HepG2 (cell line): Measurements from ENCODE around the gene FBXW5. TPM values are rescaled to one million over a fixed set of nuclear protein-coding genes. Genes with fewer than 3 reads are reported as not detected.
A peak's percentile ranks its signal among the peaks of the same experiment; 100 is the strongest.

ENCODE experiments used
- ARID4A ChIP-seq: sonication (generic); formaldehyde crosslinking; IDR thresholded peaks from 2 replicates; pipeline ENCODE4 v1.5.0; 2020; ENCODE audit warnings: mild to moderate bottlenecking, missing genetic modification reagents, borderline replicate concordance
- CSRNP1 ChIP-seq: sonication (generic); formaldehyde crosslinking; IDR thresholded peaks from 2 replicates; pipeline ENCODE4 v1.8.1; 2023; ENCODE audit warnings: mild to moderate bottlenecking, missing genetic modification reagents
- DRAP1 ChIP-seq: IDR thresholded peaks from 2 replicates; pipeline ENCODE4 v1.6.1; 2016; ENCODE audit warnings: missing genetic modification reagents, missing compliant biosample characterization
- MTA1 ChIP-seq: sonication (generic); formaldehyde crosslinking; IDR thresholded peaks from 2 replicates; pipeline ENCODE4 v1.4.0; 2020; ENCODE audit warnings: missing genetic modification reagents, mild to moderate bottlenecking, borderline replicate concordance
- MXI1 ChIP-seq: IDR thresholded peaks from 3 replicates; pipeline ENCODE4 v1.6.1; 2012; ENCODE audit warnings: low read depth, low read length, inconsistent platforms, borderline replicate concordance
- PLRG1 ChIP-seq: fragments of 450-650 bp; conservative IDR thresholded peaks from 2 replicates; pipeline ENCODE4 v1.6.1; 2016
- RBM22 ChIP-seq: fragments of 200-400 bp; formaldehyde crosslinking; optimal IDR thresholded peaks from 2 replicates; pipeline ENCODE3; 2017; ENCODE audit warnings: mild to moderate bottlenecking, low read length, moderate library complexity
- RFXAP ChIP-seq: sonication (generic); formaldehyde crosslinking; IDR thresholded peaks from 2 replicates; pipeline ENCODE4 v1.4.0; 2020; ENCODE audit warnings: missing genetic modification reagents, borderline replicate concordance
- SALL1 ChIP-seq: sonication (generic); formaldehyde crosslinking; IDR thresholded peaks from 2 replicates; pipeline ENCODE4 v1.8.0; 2022; ENCODE audit warnings: mild to moderate bottlenecking, missing genetic modification reagents
- TOE1 ChIP-seq: sonication (generic); formaldehyde crosslinking; IDR thresholded peaks from 2 replicates; pipeline ENCODE4 v1.4.0; 2020; ENCODE audit warnings: mild to moderate bottlenecking, missing genetic modification reagents
- ZFX ChIP-seq: sonication (generic); formaldehyde crosslinking; IDR thresholded peaks from 2 replicates; pipeline ENCODE4 v1.4.0; 2020; ENCODE audit warnings: mild to moderate bottlenecking, low read depth, missing genetic modification reagents, moderate library complexity
- ZNF230 ChIP-seq: sonication (generic); formaldehyde crosslinking; IDR thresholded peaks from 2 replicates; pipeline ENCODE4 v1.4.0; 2020; ENCODE audit warnings: mild to moderate bottlenecking, missing genetic modification reagents
- ZNF274 ChIP-seq: sonication (generic); formaldehyde crosslinking; IDR thresholded peaks from 2 replicates; pipeline ENCODE4 v1.5.1; 2020; ENCODE audit warnings: mild to moderate bottlenecking, missing genetic modification reagents
- ZNF446 ChIP-seq: sonication (generic); formaldehyde crosslinking; IDR thresholded peaks from 2 replicates; pipeline ENCODE4 v1.5.0; 2020; ENCODE audit warnings: mild to moderate bottlenecking, missing genetic modification reagents
- polyA plus RNA-seq, 8 experiments: library from polyadenylated mRNA; depleted of rRNA in 3 of 8; stranded (reverse) in 7 of 8; unstranded in 1 of 8; fragments of >200 nt; fragmentation: Illumina TruSeq in 4 of 8; extraction: Trizol in 4 of 8; gene quantifications; 2 replicates each; pipeline versions ENCODE4 v1.2.1 to v1.2.3, GENCODE V29; 2011 to 2016; ENCODE audit warnings: low read depth in 4 of 8, missing spikeins in 1 of 8, mixed read lengths in 1 of 8; ENCODE audit not compliant: insufficient read depth in 1 of 8
- total RNA-seq, 5 experiments: library from RNA; depleted of rRNA; stranded (reverse); fragments of >200 nt; fragmentation: Illumina TruSeq; extraction: Trizol; gene quantifications; 2 replicates each; pipeline ENCODE4 v1.2.3, GENCODE V29; 2016; ENCODE audit warnings: low read depth in 1 of 5
- TF ChIP-seq, protein P1 (sequence below): sonication (generic); formaldehyde crosslinking; IDR thresholded peaks from 2 replicates; pipeline ENCODE4 v1.4.0; 2020; ENCODE audit warnings: missing genetic modification reagents
- TF ChIP-seq, protein P2 (sequence below): sonication (generic); formaldehyde crosslinking; IDR thresholded peaks from 2 replicates; pipeline ENCODE4 v1.4.0; 2020; ENCODE audit warnings: mild to moderate bottlenecking, low read depth, missing genetic modification reagents

Gene FBXW5
- total and polyA plus RNA-seq, 2 of the 13 experiments (the other 11 are each of a cell fraction or from before 2014, with no cell fraction given) = 52.0 to 60.4 TPM

DNA sequence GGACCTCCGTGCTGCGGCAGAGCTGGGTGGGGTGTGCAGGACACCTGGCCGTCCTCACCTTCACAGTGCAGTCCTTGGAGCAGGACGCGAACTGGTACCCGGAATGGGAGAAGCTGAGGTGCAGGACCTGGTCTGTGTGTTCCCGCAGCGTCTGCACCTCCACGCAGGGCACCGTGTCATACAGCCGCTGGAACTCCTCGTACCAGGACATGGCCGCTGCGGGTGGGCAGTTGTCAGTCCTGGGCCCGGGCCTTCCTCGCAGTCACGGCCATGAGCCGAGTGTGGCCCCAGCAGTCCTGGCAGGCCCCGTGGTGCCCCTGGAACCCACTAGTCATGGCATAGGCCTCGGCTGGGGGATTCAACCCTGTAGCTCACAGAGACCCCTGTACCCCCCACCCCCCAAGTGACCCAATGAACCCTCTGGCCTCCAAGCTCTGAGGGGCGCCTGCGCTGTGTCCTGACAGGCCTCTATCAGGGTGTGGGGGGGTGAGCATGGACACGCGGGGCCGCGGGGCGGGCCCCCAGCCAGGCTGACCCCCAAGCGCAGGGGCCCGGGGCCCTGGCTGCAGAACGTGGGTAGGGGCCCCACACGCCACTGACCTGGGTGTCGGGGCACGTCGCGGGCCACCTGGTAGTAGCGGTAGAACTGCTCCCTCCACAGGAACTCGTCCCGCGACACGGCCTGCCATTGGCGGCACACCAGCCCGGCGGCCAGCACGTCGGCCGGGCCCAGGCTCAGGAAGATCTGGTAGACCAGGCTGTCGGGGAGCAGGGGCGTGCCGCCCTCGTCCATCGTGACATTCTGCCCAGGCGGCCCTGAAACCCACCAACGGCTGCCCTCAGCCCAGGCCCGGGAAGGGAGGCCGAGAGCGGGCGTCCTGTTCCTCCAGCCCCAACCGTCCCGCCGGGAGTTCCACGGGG is 987 bp downstream of the FBXW5 start (continued):
- TF ChIP-seq ARID4A (CRISPR knock-in tag) (0 out of 2 replicates have a peak, but pooled peaks have one; percentile 7), ZNF446 (CRISPR knock-in tag) (peak; percentile 80; the same call in 1 of the 2 replicates), RFXAP (CRISPR knock-in tag) (0 out of 2 replicates have a peak, but pooled peaks have one; percentile 9), ZFX (peak; percentile 31), RBM22 (peak; percentile 10), DRAP1 (CRISPR knock-in tag) (no peak), SALL1 (CRISPR knock-in tag) (peak; percentile 12; the same call in 1 of the 2 replicates), MTA1 (CRISPR knock-in tag) (0 out of 2 replicates have a peak, but pooled peaks have one; percentile 41), ZNF230 (CRISPR knock-in tag) (peak; percentile 62; the same call in 1 of the 2 replicates), ZNF274 (CRISPR knock-in tag) (0 out of 2 replicates have a peak, but pooled peaks have one; percentile 40), TOE1 (CRISPR knock-in tag) (0 out of 2 replicates have a peak, but pooled peaks have one; percentile 18), MXI1 (no peak), PLRG1 (no peak), CSRNP1 (CRISPR knock-in tag) (0 out of 2 replicates have a peak, but pooled peaks have one; percentile 13)
- TF ChIP-seq, protein P1, sequence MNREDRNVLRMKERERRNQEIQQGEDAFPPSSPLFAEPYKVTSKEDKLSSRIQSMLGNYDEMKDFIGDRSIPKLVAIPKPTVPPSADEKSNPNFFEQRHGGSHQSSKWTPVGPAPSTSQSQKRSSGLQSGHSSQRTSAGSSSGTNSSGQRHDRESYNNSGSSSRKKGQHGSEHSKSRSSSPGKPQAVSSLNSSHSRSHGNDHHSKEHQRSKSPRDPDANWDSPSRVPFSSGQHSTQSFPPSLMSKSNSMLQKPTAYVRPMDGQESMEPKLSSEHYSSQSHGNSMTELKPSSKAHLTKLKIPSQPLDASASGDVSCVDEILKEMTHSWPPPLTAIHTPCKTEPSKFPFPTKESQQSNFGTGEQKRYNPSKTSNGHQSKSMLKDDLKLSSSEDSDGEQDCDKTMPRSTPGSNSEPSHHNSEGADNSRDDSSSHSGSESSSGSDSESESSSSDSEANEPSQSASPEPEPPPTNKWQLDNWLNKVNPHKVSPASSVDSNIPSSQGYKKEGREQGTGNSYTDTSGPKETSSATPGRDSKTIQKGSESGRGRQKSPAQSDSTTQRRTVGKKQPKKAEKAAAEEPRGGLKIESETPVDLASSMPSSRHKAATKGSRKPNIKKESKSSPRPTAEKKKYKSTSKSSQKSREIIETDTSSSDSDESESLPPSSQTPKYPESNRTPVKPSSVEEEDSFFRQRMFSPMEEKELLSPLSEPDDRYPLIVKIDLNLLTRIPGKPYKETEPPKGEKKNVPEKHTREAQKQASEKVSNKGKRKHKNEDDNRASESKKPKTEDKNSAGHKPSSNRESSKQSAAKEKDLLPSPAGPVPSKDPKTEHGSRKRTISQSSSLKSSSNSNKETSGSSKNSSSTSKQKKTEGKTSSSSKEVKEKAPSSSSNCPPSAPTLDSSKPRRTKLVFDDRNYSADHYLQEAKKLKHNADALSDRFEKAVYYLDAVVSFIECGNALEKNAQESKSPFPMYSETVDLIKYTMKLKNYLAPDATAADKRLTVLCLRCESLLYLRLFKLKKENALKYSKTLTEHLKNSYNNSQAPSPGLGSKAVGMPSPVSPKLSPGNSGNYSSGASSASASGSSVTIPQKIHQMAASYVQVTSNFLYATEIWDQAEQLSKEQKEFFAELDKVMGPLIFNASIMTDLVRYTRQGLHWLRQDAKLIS (CRISPR knock-in tag) = no peak
- TF ChIP-seq, protein P2, sequence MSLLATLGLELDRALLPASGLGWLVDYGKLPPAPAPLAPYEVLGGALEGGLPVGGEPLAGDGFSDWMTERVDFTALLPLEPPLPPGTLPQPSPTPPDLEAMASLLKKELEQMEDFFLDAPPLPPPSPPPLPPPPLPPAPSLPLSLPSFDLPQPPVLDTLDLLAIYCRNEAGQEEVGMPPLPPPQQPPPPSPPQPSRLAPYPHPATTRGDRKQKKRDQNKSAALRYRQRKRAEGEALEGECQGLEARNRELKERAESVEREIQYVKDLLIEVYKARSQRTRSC (CRISPR knock-in tag) = 0 out of 2 replicates have a peak, but pooled peaks have one; percentile 13
